ENCODE results near the gene ERP27.
A peak's percentile ranks its signal among the peaks of the same experiment; 100 is the strongest.

ERP27 gene

GRCh38 chr12:14900521-14901227 lies 37.7 kb downstream of the ERP27 start:
- no peak for DNase-seq

- no peak for DNase-seq
Observed at GRCh38 chr12:14896521-14897169, 41.7 kb downstream of the ERP27 start.

GRCh38 chr12:14893506-14894250 lies 44.7 kb downstream of the ERP27 start:
- DNase-seq = no peak

- no peak for DNase-seq
Observed at GRCh38 chr12:14892726-14893505, 45.4 kb downstream of the ERP27 start.

GRCh38 chr12:14890701-14891100 lies 47.6 kb downstream of the ERP27 start:
- DNase-seq = no peak

- DNase-seq = no peak
Observed at GRCh38 chr12:14886271-14886670, 52.1 kb downstream of the ERP27 start.

- DNase-seq = no peak
Observed at GRCh38 chr12:14885718-14886221, 52.6 kb downstream of the ERP27 start, which contains the start of gene MGP. MGP (minus strand) TSS chr12:14885854; CDS start chr12:14885791, 63 bp downstream.

- peak; percentile 82 to 83 for DNase-seq
Observed at GRCh38 chr12:14884458-14884878, 53.9 kb downstream of the ERP27 start.

GRCh38 chr12:14883686-14884085 lies 54.7 kb downstream of the ERP27 start:
- DNase-seq = no peak

- DNase-seq = no peak
Observed at GRCh38 chr12:14880890-14881453, 57.4 kb downstream of the ERP27 start.

- DNase-seq = no peak
Observed at GRCh38 chr12:14879222-14879933, 59.0 kb downstream of the ERP27 start.

GRCh38 chr12:14878488-14878887 lies 59.8 kb downstream of the ERP27 start:
- no peak for DNase-seq

- no peak for DNase-seq
Observed at GRCh38 chr12:14876833-14877232, 61.5 kb downstream of the ERP27 start.

- no peak for DNase-seq
Observed at GRCh38 chr12:14874882-14875281, 63.5 kb downstream of the ERP27 start.

- no peak for DNase-seq
Observed at GRCh38 chr12:14873440-14874185, 64.7 kb downstream of the ERP27 start.

- no peak for DNase-seq
Observed at GRCh38 chr12:14871886-14872285, 66.5 kb downstream of the ERP27 start.

GRCh38 chr12:14871247-14871646 lies 67.1 kb downstream of the ERP27 start:
- no peak for DNase-seq

GRCh38 chr12:14868916-14869506 lies 69.3 kb downstream of the ERP27 start:
- DNase-seq = no peak

Measured in activated CD4-positive, alpha-beta T cell treated with anti-CD3 and anti-CD28 coated beads for 4 hours (primary cell).